ENCODE results near the gene LRRC4C. TPM values are rescaled to one million over a fixed set of nuclear protein-coding genes. Genes with fewer than 3 reads are reported as not detected.

The LRRC4C gene
- total and polyA plus RNA-seq, 10 of the 15 experiments (the other 5 are each of a cell fraction or from before 2014, with no cell fraction given) = 1.5 TPM; not detected in 9

GRCh38 chr11:40370821-40371616 is 1088.4 kb downstream of the LRRC4C start:
- Histone ChIP-seq H3K4me1 (ENCODE audit: control insufficient read depth, insufficient read depth, low read length) (no peaks in the 10 kb centered on the region), H3K79me2 (ENCODE audit: control insufficient read depth, insufficient read depth, low read length) (no peaks in the 10 kb centered on the region), H3K9ac (ENCODE audit: control insufficient read depth, insufficient read depth, low read length) (no peak overlapping the region), H3K27ac (ENCODE audit: control insufficient read depth, insufficient read depth) (no peak overlapping the region), H3K4me3 (no peak overlapping the region), H3K36me3 (ENCODE audit: control insufficient read depth in 2 of 2, insufficient read depth in 2 of 2, low read length in 1 of 2) (no peaks in the 10 kb centered on the region), H2AFZ (ENCODE audit: control insufficient read depth, low read depth, low read length) (no peak overlapping the region), H4K20me1 (ENCODE audit: control insufficient read depth, insufficient read depth) (no peaks in the 10 kb centered on the region), H3K9me3 (replicated peaks; ENCODE audit: control insufficient read depth, insufficient read depth, low read length) (no peaks in the 10 kb centered on the region), H3K4me2 (ENCODE audit: control insufficient read depth, insufficient read depth) (no peak overlapping the region), H3K27me3 (replicated peaks in 1 of 2; ENCODE audit: control insufficient read depth in 2 of 2, insufficient read depth in 2 of 2, low read length in 1 of 2) (no peaks in the 10 kb centered on the region)
- no TSS peak for BruUV-seq (replicated peaks)
- ChIA-PET RAD21 (ENCODE audit: unreplicated experiment) (no interaction called here), SMC1A (ENCODE audit: uncharacterized antibody, unreplicated experiment) (no interaction called here), CTCF (no interaction called here), POLR2A (no interaction called here)
- intact Hi-C loops (cut with micrococcal nuclease; ENCODE audit: unreplicated experiment) (no loop called here), in situ Hi-C loops (cut with MboI) (no loop called here)
- DNase-seq (ENCODE audit: low read depth, low spot score) (no peak), ATAC-seq (no peak), FAIRE-seq (no peak)
- 36% methylated on average over 5 of the region's 5 CpGs for WGBS (ENCODE audit: insufficient coverage, insufficient replicate concordance, low lambda C conversion rate, missing lambda C conversion rate)
- TF ChIP-seq TCF12 (IDR thresholded peaks at IDR 0.05; ENCODE audit: low read depth, low read length) (no peak), SUPT20H (IDR thresholded peaks at IDR 0.05; ENCODE audit: borderline replicate concordance, control insufficient read depth, low read depth, low read length) (no peak), STAT3 (IDR thresholded peaks at IDR 0.05; ENCODE audit: low read depth, low read length) (no peak), CEBPB (IDR thresholded peaks at IDR 0.05; ENCODE audit: borderline replicate concordance in 1 of 2, low read depth in 2 of 2, low read length in 2 of 2) (no peak), FOXK2 (IDR thresholded peaks at IDR 0.05) (no peak), TCF7 (IDR thresholded peaks at IDR 0.05; ENCODE audit: borderline replicate concordance) (no peak), PAX5 (IDR thresholded peaks at IDR 0.05; ENCODE audit: borderline replicate concordance, low read depth, low read length) (no peak), ZZZ3 (IDR thresholded peaks at IDR 0.05; ENCODE audit: control insufficient read depth, insufficient read length, low read depth) (no peak), RB1 (IDR thresholded peaks at IDR 0.05; ENCODE audit: borderline replicate concordance) (no peak), PML (IDR thresholded peaks at IDR 0.05; ENCODE audit: low read length) (no peak)
